Measurements from ENCODE around the gene ATM.

DNA sequence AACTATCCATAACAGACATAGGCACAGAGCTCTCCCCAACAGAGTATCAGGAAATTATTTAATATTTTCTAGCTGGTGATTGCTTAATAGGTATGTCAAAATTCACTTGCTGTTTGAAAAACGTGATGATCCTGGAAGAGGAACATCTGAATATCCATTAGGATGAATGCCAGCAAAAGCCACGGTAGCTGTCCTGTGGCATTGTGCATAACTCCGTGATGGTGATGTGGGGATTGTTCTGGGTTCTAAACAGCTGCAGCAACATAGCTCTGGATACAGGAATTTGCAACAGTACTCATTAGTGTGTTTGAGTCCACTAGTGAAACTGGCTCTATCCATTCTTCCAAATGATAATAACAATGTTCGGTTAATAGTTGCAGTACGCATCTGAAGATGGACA lies 165.7 kb downstream of the ATM start:
- no peak for TF ChIP-seq EZH2phosphoT487 (IDR thresholded peaks at IDR 0.05; ENCODE audit: borderline replicate concordance, low read depth, low read length)
- TF ChIP-seq, protein P1, sequence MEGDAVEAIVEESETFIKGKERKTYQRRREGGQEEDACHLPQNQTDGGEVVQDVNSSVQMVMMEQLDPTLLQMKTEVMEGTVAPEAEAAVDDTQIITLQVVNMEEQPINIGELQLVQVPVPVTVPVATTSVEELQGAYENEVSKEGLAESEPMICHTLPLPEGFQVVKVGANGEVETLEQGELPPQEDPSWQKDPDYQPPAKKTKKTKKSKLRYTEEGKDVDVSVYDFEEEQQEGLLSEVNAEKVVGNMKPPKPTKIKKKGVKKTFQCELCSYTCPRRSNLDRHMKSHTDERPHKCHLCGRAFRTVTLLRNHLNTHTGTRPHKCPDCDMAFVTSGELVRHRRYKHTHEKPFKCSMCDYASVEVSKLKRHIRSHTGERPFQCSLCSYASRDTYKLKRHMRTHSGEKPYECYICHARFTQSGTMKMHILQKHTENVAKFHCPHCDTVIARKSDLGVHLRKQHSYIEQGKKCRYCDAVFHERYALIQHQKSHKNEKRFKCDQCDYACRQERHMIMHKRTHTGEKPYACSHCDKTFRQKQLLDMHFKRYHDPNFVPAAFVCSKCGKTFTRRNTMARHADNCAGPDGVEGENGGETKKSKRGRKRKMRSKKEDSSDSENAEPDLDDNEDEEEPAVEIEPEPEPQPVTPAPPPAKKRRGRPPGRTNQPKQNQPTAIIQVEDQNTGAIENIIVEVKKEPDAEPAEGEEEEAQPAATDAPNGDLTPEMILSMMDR (conservative IDR thresholded peaks at IDR 0.05; ENCODE audit: low read length): no peak

Measured in OCI-LY7 (cell line).